ENCODE measurements around the gene MAPT.
"Not testable (repeated sequence)": the region's sequence is repeated elsewhere in the genome, so short reads cannot be mapped to it uniquely, and the experiment has no call there.

MAPT gene

DNA sequence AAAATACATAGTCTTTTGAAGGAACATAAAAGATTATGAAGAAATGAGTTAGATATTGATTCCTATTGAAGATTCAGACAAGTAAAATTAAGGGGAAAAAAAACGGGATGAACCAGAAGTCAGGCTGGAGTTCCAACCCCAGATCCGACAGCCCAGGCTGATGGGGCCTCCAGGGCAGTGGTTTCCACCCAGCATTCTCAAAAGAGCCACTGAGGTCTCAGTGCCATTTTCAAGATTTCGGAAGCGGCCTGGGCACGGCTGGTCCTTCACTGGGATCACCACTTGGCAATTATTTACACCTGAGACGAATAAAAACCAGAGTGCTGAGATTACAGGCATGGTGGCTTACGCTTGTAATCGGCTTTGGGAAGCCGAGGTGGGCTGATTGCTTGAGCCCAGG, 114.2 kb downstream of the MAPT start:
- no peak for DNase-seq (ENCODE audit: low read depth in 2 of 2)

DNA sequence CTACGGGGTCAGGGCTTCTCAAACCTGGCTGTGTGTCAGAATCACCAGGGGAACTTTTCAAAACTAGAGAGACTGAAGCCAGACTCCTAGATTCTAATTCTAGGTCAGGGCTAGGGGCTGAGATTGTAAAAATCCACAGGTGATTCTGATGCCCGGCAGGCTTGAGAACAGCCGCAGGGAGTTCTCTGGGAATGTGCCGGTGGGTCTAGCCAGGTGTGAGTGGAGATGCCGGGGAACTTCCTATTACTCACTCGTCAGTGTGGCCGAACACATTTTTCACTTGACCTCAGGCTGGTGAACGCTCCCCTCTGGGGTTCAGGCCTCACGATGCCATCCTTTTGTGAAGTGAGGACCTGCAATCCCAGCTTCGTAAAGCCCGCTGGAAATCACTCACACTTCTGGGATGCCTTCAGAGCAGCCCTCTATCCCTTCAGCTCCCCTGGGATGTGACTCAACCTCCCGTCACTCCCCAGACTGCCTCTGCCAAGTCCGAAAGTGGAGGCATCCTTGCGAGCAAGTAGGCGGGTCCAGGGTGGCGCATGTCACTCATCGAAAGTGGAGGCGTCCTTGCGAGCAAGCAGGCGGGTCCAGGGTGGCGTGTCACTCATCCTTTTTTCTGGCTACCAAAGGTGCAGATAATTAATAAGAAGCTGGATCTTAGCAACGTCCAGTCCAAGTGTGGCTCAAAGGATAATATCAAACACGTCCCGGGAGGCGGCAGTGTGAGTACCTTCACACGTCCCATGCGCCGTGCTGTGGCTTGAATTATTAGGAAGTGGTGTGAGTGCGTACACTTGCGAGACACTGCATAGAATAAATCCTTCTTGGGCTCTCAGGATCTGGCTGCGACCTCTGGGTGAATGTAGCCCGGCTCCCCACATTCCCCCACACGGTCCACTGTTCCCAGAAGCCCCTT, 115.6 kb downstream of the MAPT start:
- DNase-seq (ENCODE audit: low read depth in 2 of 2) = no peak

DNA sequence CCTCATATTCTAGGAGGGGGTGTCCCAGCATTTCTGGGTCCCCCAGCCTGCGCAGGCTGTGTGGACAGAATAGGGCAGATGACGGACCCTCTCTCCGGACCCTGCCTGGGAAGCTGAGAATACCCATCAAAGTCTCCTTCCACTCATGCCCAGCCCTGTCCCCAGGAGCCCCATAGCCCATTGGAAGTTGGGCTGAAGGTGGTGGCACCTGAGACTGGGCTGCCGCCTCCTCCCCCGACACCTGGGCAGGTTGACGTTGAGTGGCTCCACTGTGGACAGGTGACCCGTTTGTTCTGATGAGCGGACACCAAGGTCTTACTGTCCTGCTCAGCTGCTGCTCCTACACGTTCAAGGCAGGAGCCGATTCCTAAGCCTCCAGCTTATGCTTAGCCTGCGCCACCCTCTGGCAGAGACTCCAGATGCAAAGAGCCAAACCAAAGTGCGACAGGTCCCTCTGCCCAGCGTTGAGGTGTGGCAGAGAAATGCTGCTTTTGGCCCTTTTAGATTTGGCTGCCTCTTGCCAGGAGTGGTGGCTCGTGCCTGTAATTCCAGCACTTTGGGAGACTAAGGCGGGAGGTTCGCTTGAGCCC, 116.3 kb downstream of the MAPT start:
- no peak for DNase-seq (ENCODE audit: low read depth in 2 of 2)

DNA sequence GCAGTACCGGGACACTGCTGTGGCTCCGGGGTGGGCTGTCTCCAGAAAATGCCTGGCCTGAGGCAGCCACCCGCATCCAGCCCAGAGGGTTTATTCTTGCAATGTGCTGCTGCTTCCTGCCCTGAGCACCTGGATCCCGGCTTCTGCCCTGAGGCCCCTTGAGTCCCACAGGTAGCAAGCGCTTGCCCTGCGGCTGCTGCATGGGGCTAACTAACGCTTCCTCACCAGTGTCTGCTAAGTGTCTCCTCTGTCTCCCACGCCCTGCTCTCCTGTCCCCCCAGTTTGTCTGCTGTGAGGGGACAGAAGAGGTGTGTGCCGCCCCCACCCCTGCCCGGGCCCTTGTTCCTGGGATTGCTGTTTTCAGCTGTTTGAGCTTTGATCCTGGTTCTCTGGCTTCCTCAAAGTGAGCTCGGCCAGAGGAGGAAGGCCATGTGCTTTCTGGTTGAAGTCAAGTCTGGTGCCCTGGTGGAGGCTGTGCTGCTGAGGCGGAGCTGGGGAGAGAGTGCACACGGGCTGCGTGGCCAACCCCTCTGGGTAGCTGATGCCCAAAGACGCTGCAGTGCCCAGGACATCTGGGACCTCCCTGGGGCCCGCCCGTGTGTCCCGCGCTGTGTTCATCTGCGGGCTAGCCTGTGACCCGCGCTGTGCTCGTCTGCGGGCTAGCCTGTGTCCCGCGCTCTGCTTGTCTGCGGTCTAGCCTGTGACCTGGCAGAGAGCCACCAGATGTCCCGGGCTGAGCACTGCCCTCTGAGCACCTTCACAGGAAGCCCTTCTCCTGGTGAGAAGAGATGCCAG, 117.6 kb downstream of the MAPT start:
- DNase-seq (ENCODE audit: low read depth in 2 of 2) = no peak

DNA sequence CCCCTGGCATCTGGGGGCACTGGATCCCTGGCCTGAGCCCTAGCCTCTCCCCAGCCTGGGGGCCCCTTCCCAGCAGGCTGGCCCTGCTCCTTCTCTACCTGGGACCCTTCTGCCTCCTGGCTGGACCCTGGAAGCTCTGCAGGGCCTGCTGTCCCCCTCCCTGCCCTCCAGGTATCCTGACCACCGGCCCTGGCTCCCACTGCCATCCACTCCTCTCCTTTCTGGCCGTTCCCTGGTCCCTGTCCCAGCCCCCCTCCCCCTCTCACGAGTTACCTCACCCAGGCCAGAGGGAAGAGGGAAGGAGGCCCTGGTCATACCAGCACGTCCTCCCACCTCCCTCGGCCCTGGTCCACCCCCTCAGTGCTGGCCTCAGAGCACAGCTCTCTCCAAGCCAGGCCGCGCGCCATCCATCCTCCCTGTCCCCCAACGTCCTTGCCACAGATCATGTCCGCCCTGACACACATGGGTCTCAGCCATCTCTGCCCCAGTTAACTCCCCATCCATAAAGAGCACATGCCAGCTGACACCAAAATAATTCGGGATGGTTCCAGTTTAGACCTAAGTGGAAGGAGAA, 118.2 kb downstream of the MAPT start:
- DNase-seq (ENCODE audit: low read depth in 2 of 2) = no peak

DNA sequence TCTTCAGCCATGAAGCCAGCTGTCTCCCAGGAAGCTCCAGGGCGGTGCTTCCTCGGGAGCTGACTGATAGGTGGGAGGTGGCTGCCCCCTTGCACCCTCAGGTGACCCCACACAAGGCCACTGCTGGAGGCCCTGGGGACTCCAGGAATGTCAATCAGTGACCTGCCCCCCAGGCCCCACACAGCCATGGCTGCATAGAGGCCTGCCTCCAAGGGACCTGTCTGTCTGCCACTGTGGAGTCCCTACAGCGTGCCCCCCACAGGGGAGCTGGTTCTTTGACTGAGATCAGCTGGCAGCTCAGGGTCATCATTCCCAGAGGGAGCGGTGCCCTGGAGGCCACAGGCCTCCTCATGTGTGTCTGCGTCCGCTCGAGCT, 118.8 kb downstream of the MAPT start:
- no peak for DNase-seq (ENCODE audit: low read depth in 2 of 2)

- DNase-seq (ENCODE audit: low read depth in 2 of 2) = no peak
Observed at GRCh38 chr17:46013502-46014165, 119.3 kb downstream of the MAPT start.

DNA sequence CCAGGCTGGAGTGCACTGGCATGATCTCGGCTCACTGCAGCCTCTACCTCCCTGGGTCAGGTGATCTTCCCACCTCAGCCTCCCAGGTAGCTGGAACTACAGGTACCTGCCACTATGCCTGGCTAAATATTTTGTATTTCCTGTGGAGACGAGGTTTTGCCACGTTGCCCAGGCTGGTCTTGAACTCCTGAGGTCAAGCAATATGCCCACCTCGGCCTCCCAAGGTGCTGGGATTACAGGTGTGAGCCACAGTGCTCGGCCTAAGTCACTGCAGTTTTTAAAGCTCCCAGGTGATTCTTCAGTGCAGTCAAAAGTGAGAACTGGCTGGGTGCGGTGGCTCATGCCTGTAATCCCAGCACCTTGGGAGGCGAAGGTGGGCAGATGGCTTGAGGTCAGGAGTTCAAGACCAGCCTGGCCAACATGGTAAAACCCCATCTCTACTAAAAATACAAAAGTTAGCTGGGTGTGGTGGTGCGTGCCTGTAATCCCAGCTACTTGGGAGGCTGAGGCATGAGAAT, 125.1 kb downstream of the MAPT start:
- DNase-seq (ENCODE audit: low read depth in 2 of 2) = not testable (repeated sequence)

DNA sequence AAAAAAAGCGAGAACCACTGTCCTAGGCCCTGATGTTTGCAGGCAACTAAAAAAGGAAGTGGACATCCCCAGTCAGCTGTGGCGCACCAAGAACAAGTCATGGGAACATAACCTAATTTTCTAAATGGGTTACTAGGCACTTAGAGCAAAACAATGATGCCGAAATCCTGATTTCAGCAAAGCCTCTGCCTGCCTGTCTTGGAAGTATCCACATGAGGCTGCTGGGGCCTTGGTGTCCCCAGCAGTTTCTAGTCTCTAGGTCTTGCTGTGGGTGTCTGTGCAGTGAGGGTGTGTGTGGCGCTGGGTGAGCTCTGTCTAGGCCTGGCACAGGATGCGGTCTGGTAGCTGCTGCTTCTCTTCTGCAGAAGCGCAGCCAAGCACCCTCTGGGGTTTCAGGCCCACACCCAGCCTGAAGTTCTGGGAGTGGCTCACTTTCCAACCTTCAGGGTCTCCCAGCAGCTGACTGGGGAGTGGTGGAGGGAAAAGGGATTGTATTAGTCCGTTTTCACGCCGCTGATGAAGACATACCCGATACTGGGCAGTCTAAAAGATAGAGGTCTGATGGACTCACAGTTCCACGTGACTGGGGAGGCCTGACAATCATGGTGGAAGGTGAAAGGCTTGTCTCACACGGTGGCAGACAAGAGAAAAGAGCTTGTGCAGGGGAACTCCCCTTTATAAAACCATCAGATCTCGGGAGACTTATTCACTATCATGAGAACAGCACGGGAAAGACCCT, 125.8 kb downstream of the MAPT start:
- peak in 1 of 2 donors; percentile 44 for DNase-seq (ENCODE audit: low read depth in 2 of 2)

GRCh38 chr17:46020998-46021397, 126.6 kb downstream of the MAPT start:
- no peak for DNase-seq (ENCODE audit: low read depth in 2 of 2)

- DNase-seq (ENCODE audit: low read depth in 2 of 2) = not testable (repeated sequence)
Observed at GRCh38 chr17:46023366-46023765, 129.0 kb downstream of the MAPT start.

DNA sequence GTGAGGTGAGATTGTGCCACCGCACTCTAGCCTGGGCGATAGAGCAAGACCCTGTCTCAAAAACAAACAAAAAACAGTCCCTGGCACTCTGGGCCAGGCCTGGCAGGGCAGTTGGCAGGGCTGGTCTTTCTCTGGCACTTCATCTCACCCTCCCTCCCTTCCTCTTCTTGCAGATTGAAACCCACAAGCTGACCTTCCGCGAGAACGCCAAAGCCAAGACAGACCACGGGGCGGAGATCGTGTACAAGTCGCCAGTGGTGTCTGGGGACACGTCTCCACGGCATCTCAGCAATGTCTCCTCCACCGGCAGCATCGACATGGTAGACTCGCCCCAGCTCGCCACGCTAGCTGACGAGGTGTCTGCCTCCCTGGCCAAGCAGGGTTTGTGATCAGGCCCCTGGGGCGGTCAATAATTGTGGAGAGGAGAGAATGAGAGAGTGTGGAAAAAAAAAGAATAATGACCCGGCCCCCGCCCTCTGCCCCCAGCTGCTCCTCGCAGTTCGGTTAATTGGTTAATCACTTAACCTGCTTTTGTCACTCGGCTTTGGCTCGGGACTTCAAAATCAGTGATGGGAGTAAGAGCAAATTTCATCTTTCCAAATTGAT, 129.5 kb downstream of the MAPT start:
- DNase-seq (ENCODE audit: low read depth in 2 of 2) = no peak

DNA sequence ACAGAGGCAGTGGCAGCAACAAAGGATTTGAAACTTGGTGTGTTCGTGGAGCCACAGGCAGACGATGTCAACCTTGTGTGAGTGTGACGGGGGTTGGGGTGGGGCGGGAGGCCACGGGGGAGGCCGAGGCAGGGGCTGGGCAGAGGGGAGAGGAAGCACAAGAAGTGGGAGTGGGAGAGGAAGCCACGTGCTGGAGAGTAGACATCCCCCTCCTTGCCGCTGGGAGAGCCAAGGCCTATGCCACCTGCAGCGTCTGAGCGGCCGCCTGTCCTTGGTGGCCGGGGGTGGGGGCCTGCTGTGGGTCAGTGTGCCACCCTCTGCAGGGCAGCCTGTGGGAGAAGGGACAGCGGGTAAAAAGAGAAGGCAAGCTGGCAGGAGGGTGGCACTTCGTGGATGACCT, 130.2 kb downstream of the MAPT start:
- no peak for DNase-seq (ENCODE audit: low read depth in 2 of 2)

GRCh38 chr17:46025060-46025459, 130.7 kb downstream of the MAPT start:
- no peak for DNase-seq (ENCODE audit: low read depth in 2 of 2)

DNA sequence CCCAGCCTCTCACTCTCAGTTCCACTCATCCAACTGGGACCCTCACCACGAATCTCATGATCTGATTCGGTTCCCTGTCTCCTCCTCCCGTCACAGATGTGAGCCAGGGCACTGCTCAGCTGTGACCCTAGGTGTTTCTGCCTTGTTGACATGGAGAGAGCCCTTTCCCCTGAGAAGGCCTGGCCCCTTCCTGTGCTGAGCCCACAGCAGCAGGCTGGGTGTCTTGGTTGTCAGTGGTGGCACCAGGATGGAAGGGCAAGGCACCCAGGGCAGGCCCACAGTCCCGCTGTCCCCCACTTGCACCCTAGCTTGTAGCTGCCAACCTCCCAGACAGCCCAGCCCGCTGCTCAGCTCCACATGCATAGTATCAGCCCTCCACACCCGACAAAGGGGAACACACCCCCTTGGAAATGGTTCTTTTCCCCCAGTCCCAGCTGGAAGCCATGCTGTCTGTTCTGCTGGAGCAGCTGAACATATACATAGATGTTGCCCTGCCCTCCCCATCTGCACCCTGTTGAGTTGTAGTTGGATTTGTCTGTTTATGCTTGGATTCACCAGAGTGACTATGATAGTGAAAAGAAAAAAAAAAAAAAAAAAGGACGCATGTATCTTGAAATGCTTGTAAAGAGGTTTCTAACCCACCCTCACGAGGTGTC, 131.3 kb downstream of the MAPT start:
- no peak for DNase-seq (ENCODE audit: low read depth in 2 of 2)

DNA sequence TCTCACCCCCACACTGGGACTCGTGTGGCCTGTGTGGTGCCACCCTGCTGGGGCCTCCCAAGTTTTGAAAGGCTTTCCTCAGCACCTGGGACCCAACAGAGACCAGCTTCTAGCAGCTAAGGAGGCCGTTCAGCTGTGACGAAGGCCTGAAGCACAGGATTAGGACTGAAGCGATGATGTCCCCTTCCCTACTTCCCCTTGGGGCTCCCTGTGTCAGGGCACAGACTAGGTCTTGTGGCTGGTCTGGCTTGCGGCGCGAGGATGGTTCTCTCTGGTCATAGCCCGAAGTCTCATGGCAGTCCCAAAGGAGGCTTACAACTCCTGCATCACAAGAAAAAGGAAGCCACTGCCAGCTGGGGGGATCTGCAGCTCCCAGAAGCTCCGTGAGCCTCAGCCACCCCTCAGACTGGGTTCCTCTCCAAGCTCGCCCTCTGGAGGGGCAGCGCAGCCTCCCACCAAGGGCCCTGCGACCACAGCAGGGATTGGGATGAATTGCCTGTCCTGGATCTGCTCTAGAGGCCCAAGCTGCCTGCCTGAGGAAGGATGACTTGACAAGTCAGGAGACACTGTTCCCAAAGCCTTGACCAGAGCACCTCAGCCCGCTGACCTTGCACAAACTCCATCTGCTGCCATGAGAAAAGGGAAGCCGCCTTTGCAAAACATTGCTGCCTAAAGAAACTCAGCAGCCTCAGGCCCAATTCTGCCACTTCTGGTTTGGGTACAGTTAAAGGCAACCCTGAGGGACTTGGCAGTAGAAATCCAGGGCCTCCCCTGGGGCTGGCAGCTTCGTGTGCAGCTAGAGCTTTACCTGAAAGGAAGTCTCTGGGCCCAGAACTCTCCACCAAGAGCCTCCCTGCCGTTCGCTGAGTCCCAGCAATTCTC, 132.1 kb downstream of the MAPT start:
- DNase-seq (ENCODE audit: low read depth in 2 of 2) = no peak

- DNase-seq (ENCODE audit: low read depth in 2 of 2) = no peak
Observed at GRCh38 chr17:46027048-46027975, 133.0 kb downstream of the MAPT start.

- DNase-seq (ENCODE audit: low read depth in 2 of 2) = no peak
Observed at GRCh38 chr17:46027976-46028325, 133.6 kb downstream of the MAPT start.
